ENCODE measurements around the gene MRPS2.
"Not testable (repeated sequence)": the region's sequence is repeated elsewhere in the genome, so short reads cannot be mapped to it uniquely, and the experiment has no call there.

MRPS2 gene

GRCh38 chr9:135547756-135548736 is 47.6 kb downstream of the MRPS2 start:
- no peak for DNase-seq (ENCODE audit: low read depth)
- no peak for TF ChIP-seq CTCF (IDR thresholded peaks at IDR 0.05; ENCODE audit: low read length, missing control alignments)
- no peak overlapping the region for H3K4me3 ChIP-seq (replicated peaks; ENCODE audit: low read depth, low read length)

- not testable (repeated sequence) for H3K4me3 ChIP-seq (replicated peaks; ENCODE audit: low read depth, low read length); DNase-seq (ENCODE audit: low read depth)
Measured at GRCh38 chr9:135549478-135550343, 49.2 kb downstream of the MRPS2 start.

DNA sequence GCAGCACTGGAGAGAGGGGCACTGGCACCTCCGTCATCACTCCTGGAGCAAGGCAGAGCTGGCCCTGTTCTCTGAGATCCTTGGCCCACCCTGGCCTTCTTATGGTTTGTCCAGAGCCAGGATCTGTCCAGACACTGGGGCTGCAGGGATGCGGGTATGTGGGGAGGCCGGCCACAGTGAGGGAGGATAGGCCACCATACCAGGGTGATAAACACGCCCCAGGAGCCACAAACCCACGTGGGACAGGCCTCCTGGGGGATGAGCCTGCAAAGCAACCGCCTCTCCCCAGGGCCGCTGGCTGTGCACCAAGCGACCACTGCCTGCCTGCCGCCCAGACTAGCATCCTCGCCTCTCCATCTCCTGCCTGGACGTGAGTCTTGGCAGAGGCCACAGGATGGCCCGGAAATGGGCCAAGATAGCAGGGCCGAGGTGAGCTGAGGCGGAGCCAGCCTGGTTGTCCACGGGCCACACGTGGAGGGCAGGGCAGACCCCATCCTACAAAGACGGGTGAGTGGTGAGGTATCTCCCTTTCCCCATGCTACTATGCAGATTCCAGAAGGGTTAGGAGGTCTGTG is 49.9 kb downstream of the MRPS2 start:
- no peak overlapping the region for H3K4me3 ChIP-seq (replicated peaks; ENCODE audit: low read depth, low read length)
- no peak for DNase-seq (ENCODE audit: low read depth)
- TF ChIP-seq CTCF (IDR thresholded peaks at IDR 0.05; ENCODE audit: low read length, missing control alignments): no peak

DNA sequence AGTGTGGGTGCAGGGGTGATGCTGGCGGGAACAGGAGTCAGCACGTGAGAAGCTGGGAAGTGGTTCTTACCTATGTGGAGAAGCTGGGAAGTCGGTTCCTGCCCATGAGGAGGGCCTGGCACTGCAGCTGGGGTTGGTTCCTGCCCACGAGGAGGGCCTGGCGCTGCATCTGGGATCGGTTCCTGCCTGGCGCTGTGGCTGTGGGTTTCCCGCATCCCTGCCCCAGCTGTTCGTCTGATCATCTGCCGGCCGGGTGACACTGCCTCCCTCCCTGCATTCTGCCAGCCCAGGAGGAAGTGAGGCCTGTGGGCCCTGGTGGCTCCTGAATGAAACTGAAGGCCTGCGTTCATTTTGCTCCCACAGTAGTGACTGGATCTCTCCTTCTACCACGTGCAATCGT is 50.5 kb downstream of the MRPS2 start:
- H3K4me3 ChIP-seq (replicated peaks; ENCODE audit: low read depth, low read length): no peak overlapping the region
- TF ChIP-seq CTCF (IDR thresholded peaks at IDR 0.05; ENCODE audit: low read length, missing control alignments): no peak
- no peak for DNase-seq (ENCODE audit: low read depth)

GRCh38 chr9:135551456-135551855 is 51.0 kb downstream of the MRPS2 start:
- no peak for TF ChIP-seq CTCF (IDR thresholded peaks at IDR 0.05; ENCODE audit: low read length, missing control alignments)
- DNase-seq (ENCODE audit: low read depth): no peak
- H3K4me3 ChIP-seq (replicated peaks; ENCODE audit: low read depth, low read length): no peak overlapping the region

DNA sequence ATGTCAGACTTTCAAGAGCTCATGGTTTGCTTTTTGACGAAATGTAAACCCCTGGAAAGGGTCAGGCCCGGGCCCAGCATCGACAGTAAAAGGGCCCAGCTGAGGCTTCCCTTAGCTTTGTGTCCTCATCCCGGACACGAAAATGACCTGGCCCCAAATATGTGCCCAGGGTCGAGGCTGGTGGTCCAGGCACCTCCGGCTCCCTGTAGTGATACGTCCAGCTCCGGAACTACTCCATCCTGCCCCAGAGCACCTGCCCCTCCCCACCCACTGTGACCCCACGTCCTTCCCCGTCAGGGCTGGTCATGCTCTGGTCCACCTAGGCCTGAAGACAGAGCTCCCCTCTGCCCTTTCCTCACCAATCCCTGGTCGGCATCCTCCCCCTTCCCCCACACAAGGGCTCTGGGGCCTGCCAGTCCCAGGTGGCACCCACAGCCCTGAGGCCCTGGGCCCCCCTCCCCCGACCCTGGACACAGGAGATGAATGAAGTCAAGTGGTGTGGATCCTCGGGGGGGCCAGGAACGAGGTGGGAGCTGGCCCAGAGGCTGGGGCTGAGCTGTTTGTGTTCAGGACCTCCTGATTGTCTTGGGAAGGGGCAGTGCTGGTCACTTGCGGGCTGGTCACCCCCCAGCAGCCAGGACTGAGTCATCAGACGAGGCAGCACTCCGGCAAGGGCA is 51.7 kb downstream of the MRPS2 start:
- no peak for TF ChIP-seq CTCF (IDR thresholded peaks at IDR 0.05; ENCODE audit: low read length, missing control alignments)
- no peak overlapping the region for H3K4me3 ChIP-seq (replicated peaks; ENCODE audit: low read depth, low read length)
- no peak for DNase-seq (ENCODE audit: low read depth)
